Peyer's patch (tissue), 4 donors: ENCODE measurements around the gene TPI1. TPM values are rescaled to one million over a fixed set of nuclear protein-coding genes. Genes with fewer than 3 reads are reported as not detected.

Experiments
- DNase-seq, 3 donors: peaks; one replicate each; pipeline ENCODE4 v3.0.0-alpha.2; 2017 to 2019
- H3K27ac ChIP-seq, 4 donors: fragments of 200-600 bp; sonication (generic); one replicate each; pipeline ENCODE4 v1.5.1; 2016 to 2019
- H3K27me3 ChIP-seq, 2 donors: fragments of 200-600 bp; sonication (generic); one replicate each; pipeline ENCODE4 v1.5.1; 2019
- H3K36me3 ChIP-seq, 3 donors: fragments of 200-600 bp; sonication (generic); one replicate each; pipeline ENCODE4 v1.5.1; 2016 to 2019
- H3K4me1 ChIP-seq, 4 donors: fragments of 200-600 bp; sonication (generic); one replicate each; pipeline ENCODE4 v1.5.1; 2016 to 2019
- H3K4me3 ChIP-seq, 4 donors: fragments of 200-600 bp; sonication (generic); 1 replicate in 3 of 4; 2 replicates in 1 of 4; pipeline ENCODE4 v1.5.1; 2016 to 2019; ENCODE audit warnings: mild to moderate bottlenecking in 1 of 4
- H3K9me3 ChIP-seq, 4 donors: fragments of 200-600 bp; sonication (generic); one replicate each; pipeline ENCODE4 v1.5.1; 2016 to 2019; ENCODE audit warnings: mild to moderate bottlenecking in 1 of 4
- POLR2A ChIP-seq, 2 donors: fragments of 450-650 bp; IDR thresholded peaks; one replicate each; pipeline ENCODE4 v1.5.1; 2017; ENCODE audit warnings: antibody characterized with exemption in 2 of 2, mild to moderate bottlenecking in 2 of 2, moderate library complexity in 2 of 2
- total RNA-seq, 4 donors: library from RNA; depleted of rRNA; stranded (reverse); fragments of >200 nt; gene quantifications; one replicate each; pipeline ENCODE4 v1.1.0, GENCODE V29; 2016
- TF ChIP-seq, protein P1 (sequence below), 6 experiments: fragments of 450-650 bp in 4 of 6; fragments of 200-600 bp in 2 of 6; sonication (generic) in 1 of 6; IDR thresholded peaks; one replicate each; pipeline ENCODE4 v1.5.1; 2017 to 2019; ENCODE audit warnings: antibody characterized with exemption in 6 of 6, mild to moderate bottlenecking in 3 of 6, moderate library complexity in 1 of 6

The TPI1 gene
- total RNA-seq, 4 donors from 2014 or later: 591 to 1,061 (median 658) TPM

DNA sequence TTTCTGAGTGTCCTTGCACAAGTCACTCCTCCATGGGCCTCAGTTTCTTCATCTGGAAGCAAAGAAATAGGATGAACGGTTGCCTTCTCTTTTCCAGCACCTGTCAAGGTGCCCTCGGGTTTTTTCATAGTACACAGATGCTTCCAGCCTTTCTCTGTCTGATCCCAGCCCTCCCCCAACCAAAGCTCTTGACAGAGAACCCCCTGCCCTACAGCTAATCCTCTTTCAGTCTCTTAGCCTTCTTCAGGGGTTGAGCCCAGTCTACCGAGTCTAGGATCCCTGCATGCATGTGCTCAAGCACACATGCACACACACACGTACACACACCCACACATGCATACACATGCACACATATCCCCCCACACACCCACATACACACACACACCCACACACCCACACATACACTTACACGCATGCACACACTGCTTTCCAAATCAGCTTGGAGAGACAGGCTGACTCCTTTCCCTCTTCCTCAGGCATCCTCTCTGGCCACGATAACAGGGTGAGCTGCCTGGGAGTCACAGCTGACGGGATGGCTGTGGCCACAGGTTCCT is 20.9 kb upstream of the TPI1 start:
- no peak for DNase-seq
- H3K4me3 ChIP-seq: no peak overlapping the region
- no peaks in the 10 kb centered on the region for H3K27me3 ChIP-seq
- TF ChIP-seq POLR2A (IDR thresholded peaks at IDR 0.05): no peak
- TF ChIP-seq, protein P1, sequence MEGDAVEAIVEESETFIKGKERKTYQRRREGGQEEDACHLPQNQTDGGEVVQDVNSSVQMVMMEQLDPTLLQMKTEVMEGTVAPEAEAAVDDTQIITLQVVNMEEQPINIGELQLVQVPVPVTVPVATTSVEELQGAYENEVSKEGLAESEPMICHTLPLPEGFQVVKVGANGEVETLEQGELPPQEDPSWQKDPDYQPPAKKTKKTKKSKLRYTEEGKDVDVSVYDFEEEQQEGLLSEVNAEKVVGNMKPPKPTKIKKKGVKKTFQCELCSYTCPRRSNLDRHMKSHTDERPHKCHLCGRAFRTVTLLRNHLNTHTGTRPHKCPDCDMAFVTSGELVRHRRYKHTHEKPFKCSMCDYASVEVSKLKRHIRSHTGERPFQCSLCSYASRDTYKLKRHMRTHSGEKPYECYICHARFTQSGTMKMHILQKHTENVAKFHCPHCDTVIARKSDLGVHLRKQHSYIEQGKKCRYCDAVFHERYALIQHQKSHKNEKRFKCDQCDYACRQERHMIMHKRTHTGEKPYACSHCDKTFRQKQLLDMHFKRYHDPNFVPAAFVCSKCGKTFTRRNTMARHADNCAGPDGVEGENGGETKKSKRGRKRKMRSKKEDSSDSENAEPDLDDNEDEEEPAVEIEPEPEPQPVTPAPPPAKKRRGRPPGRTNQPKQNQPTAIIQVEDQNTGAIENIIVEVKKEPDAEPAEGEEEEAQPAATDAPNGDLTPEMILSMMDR (IDR thresholded peaks at IDR 0.05): no peak
- H3K36me3 ChIP-seq: peaks cover 0 to 31% (median 0%) of the 10 kb centered on the region in 3 donors
- H3K9me3 ChIP-seq: no peaks in the 10 kb centered on the region
- H3K27ac ChIP-seq: no peak overlapping the region
- peaks cover 0 to 5% (median 2%) of the 10 kb centered on the region in 4 donors for H3K4me1 ChIP-seq

DNA sequence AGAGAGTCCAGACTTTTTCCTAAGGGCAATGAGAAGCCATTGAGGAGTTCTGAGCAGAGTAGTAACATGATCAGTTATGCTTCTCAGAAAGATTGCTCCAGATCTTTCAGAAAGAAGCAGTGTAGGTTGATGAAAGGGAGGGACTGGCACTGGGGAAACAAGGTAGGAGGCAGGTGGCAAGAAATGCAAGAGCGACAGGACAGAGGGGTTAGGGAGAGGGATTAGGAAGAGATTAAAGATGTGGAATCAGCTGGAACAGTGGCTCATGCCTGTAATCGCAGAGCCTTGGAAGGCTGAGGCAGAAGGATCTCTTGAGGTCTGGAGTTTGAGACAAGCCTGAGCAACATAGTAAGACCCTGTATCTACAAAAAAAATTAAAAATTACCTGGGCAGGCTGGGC is 19.7 kb upstream of the TPI1 start:
- DNase-seq: no peak
- H3K36me3 ChIP-seq: peaks cover 0 to 31% (median 0%) of the 10 kb centered on the region in 3 donors
- no peak overlapping the region for H3K4me3 ChIP-seq
- H3K27ac ChIP-seq: no peak overlapping the region
- no peaks in the 10 kb centered on the region for H3K27me3 ChIP-seq
- peaks cover 0 to 5% (median 2%) of the 10 kb centered on the region in 4 donors for H3K4me1 ChIP-seq
- no peaks in the 10 kb centered on the region for H3K9me3 ChIP-seq
- TF ChIP-seq POLR2A (IDR thresholded peaks at IDR 0.05): no peak
- TF ChIP-seq, protein P1 (IDR thresholded peaks at IDR 0.05): no peak

DNA sequence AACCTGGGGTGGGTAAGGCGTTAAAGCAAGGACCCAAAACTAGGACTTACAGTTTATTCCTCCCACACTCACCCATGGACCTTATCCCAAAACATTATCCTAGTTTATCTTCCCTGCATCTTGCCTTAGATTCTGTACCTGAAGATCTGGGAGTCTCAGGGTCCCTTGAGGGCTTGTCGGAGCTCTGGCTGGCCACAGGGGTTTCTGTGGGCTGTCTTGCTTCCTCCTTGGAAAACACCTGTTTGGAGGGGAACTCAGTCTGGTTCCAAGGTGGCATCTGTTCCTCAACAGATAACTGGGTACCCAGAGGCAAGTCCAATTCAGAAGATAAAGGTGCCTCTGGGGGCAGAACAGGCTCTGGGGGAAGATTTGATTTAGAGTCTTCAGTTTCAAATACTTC is 17.9 kb upstream of the TPI1 start:
- DNase-seq: no peak
- H3K4me1 ChIP-seq: peaks cover 0 to 14% (median 7%) of the 10 kb centered on the region in 4 donors
- H3K36me3 ChIP-seq: peaks cover 0 to 31% (median 0%) of the 10 kb centered on the region in 3 donors
- no peak for TF ChIP-seq POLR2A (IDR thresholded peaks at IDR 0.05)
- TF ChIP-seq, protein P1 (IDR thresholded peaks at IDR 0.05): no peak
- H3K9me3 ChIP-seq: no peaks in the 10 kb centered on the region
- H3K4me3 ChIP-seq: peak overlapping the region in 1 of 4 donors; percentile 71
- no peaks in the 10 kb centered on the region for H3K27me3 ChIP-seq
- H3K27ac ChIP-seq: no peak overlapping the region

DNA sequence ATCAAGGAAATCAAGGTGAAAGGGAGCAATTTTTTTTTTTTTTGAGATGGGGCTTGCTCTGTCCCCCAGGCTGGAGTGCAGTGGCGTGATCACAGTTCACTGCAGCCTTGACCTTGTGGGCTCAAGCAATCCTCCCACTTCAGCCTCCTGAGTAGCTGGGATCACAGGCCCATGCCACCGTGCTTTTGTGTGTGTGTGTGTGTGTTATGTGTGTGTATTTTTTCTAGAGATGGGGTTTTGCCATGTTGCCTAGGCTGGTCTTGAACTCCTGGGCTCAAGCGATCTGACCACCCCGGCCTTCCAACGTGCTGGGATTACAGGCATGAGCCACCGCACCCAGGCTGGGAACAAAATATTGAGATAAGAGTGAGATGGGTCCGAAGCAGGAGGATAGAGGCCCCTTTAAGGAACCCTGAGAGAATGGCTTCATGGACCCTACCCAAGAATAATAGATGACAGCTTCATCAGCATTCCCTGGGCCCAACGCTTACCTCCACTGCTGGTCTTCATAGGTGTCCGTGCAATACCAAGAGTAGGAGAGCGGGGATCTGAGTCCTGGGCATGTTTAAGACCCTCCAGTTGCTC is 17.3 kb upstream of the TPI1 start:
- H3K4me3 ChIP-seq: peak overlapping the region in 3 of 4 donors; percentile 57 to 74 (median 71)

DNA sequence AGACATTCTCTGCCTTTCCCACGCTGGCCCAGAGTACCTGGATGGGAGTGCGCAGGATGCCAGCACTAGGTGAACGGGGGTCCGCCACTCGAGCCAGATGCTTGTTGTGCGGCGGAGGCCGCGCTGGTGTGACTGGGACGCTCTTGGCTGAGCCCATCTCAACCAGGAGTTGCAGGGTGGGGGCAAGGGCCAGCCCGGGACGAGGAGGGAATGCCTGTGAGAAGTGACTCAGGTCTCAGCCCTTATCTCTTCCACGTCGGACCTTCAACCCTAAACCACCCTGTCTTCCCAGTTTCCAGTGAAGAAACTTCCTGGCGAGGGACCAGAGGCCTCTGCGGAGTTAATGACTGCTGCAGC is 16.6 kb upstream of the TPI1 start:
- Histone ChIP-seq H3K36me3 (peaks cover 0 to 32% (median 0%) of the 10 kb centered on the region in 3 donors), H3K27ac (peak overlapping the region; percentile 89 to 99 (median 96)), H3K27me3 (no peaks in the 10 kb centered on the region), H3K4me3 (peak overlapping the region; percentile 57 to 74 (median 66)), H3K4me1 (peaks cover 0 to 14% (median 7%) of the 10 kb centered on the region in 4 donors), H3K9me3 (no peaks in the 10 kb centered on the region)
- TF ChIP-seq POLR2A (IDR thresholded peaks at IDR 0.05): peak; percentile 70 to 75
- TF ChIP-seq, protein P1 (IDR thresholded peaks at IDR 0.05): no peak
- DNase-seq: peak in 2 of 3 donors; percentile 84 to 89

More for the DNA sequence above, 17.3 kb upstream of the TPI1 start:
- H3K27me3 ChIP-seq: no peaks in the 10 kb centered on the region
- H3K9me3 ChIP-seq: no peaks in the 10 kb centered on the region
- H3K27ac ChIP-seq: peak overlapping the region in 3 of 4 donors; percentile 96 to 99 (median 96)
- H3K36me3 ChIP-seq: peaks cover 0 to 31% (median 0%) of the 10 kb centered on the region in 3 donors
- DNase-seq: no peak
- TF ChIP-seq POLR2A (IDR thresholded peaks at IDR 0.05): no peak
- TF ChIP-seq, protein P1 (IDR thresholded peaks at IDR 0.05): no peak
- H3K4me1 ChIP-seq: peaks cover 0 to 14% (median 7%) of the 10 kb centered on the region in 4 donors
